Measurements from ENCODE around the gene PFAS. TPM values are rescaled to one million over a fixed set of nuclear protein-coding genes. Genes with fewer than 3 reads are reported as not detected.

PFAS gene
- total RNA-seq, 2 experiments from 2014 or later: 47.2 to 56.8 TPM

GRCh38 chr17:8312726-8313600 is 63.9 kb downstream of the PFAS start:
- POLR2A ChIA-PET: interaction anchor here (0.9 kb wide), 1 partner anchor 24 kb away, joined by 3 read pairs; the partner anchor contains the start of gene RANGRF
- ATAC-seq (ENCODE audit: low read depth) (no peak), DNase-seq (no peak)
- Mint-ChIP-seq H3K4me3 (no peak overlapping the region), H3K36me3 (no peaks in the 10 kb centered on the region), H3K27me3 (peaks cover 6% of the 10 kb centered on the region), H3K4me1 (no peaks in the 10 kb centered on the region), H3K27ac (no peak overlapping the region), H3K9me3 (no peaks in the 10 kb centered on the region)

DNA sequence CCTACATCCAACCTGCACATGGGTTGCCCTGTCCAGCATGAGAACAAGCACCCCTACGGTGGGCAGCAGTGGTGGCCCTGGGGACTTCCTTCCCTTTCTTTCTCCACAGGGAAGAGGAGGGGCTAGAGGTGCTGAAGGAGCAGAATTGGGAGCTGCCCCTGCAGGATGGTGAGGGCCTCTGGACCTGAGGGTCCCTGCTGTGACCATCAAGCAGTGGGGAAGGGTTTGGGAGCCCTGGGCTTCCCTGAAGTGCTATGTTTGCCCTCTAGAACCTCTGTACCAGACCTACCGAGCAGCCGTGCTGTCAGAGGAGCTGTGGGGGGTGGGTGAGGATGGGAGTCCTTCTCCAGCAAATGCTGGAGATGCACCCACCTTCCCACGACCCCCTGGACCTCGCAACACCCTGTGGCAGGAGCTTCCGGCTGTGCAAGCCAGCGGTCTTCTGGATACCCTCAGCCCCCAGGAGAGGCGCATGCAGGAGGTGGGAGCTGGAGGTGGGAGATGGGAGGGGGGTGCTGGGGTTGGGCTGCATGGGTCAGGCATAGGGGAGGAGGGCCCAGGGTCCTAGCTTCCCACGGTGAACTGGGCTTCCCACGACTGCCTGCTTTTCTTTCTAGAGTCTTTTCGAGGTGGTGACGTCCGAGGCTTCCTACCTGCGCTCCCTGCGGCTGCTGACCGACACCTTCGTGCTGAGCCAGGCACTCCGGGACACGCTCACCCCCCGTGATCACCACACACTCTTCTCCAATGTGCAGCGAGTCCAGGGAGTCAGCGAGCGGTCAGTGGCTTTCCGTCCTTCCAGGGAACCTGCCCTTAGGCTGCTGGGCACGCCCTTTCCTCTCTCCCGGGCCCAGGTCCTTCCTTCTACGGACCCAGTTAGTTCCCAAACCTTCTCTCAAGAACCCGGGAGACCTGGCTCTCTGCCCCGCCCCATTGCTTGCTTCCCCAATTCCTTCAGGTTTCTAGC is 66.0 kb downstream of the PFAS start:
- no peak overlapping the region for H3K4me3 Mint-ChIP-seq
- POLR2A ChIA-PET: no interaction called here
- peaks cover 5% of the 10 kb centered on the region for H3K27me3 Mint-ChIP-seq
- H3K9me3 Mint-ChIP-seq: no peaks in the 10 kb centered on the region
- no peaks in the 10 kb centered on the region for H3K4me1 Mint-ChIP-seq
- no peaks in the 10 kb centered on the region for H3K36me3 Mint-ChIP-seq
- ATAC-seq (ENCODE audit: low read depth): no peak
- no peak for DNase-seq
- no peak overlapping the region for H3K27ac Mint-ChIP-seq

DNA sequence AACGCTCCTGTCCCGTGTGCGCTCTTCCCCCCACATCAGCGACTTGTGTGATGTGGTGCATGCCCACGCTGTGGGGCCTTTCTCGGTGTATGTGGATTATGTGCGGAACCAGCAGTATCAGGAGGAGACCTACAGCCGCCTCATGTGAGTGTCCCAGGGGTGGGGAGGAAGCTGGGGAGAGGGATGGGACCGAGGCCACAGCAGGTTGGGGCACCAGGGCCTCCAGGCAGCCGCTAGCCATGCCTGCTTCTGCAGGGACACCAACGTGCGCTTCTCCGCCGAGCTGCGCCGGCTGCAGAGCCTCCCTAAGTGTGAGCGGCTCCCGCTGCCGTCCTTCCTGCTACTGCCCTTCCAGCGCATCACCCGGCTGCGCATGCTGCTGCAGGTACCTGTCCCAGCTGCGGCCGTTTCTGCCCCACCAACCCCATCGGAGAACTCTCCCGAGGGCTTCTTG is 66.7 kb downstream of the PFAS start:
- Mint-ChIP-seq H3K27me3 (peaks cover 6% of the 10 kb centered on the region), H3K36me3 (no peaks in the 10 kb centered on the region), H3K9me3 (no peaks in the 10 kb centered on the region), H3K4me1 (no peaks in the 10 kb centered on the region), H3K4me3 (no peak overlapping the region), H3K27ac (no peak overlapping the region)
- DNase-seq (no peak), ATAC-seq (ENCODE audit: low read depth) (no peak)
- POLR2A ChIA-PET: interaction anchor here (1.2 kb wide), 1 partner anchor 21 kb away, joined by 3 read pairs; the partner anchor contains the start of gene SLC25A35

DNA sequence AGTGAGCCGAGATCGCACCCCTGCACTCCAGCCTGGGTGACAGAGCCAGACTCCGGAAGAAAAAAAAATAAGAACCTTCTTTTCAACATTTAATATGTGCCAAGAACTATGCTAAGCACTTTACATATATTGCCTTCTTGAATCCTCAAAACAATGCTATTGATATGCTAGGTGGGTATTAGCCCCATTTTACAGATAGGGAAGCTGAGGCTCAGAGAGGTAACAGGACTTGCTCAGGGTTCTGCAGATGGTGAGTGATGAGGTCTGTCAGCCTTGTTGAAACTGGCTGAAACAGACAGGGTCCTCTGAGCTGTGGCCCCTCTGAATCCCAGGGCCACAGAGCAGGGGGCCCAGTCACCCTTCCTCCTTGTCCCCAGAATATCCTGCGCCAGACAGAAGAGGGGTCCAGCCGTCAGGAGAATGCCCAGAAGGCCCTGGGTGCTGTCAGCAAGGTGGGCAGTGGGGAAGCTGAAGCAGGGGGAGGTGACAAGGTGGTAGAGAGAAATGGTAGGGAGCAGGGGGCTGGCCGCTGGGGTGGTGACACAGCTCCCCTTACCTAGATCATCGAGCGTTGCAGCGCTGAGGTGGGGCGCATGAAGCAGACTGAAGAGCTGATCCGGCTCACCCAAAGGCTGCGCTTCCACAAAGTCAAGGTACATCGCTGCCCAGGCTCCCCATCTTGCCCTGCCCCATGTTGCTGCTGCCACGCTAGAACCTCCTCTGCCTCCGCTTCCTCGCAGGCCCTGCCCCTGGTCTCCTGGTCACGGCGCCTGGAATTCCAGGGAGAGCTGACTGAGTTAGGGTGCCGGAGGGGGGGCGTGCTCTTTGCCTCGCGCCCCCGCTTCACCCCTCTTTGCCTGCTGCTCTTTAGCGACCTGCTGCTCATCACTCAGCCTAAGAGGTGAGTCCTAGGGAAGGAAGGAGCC is 69.2 kb downstream of the PFAS start:
- no peaks in the 10 kb centered on the region for H3K36me3 Mint-ChIP-seq
- no peak overlapping the region for H3K4me3 Mint-ChIP-seq
- POLR2A ChIA-PET: no interaction called here
- DNase-seq (no peak), ATAC-seq (ENCODE audit: low read depth) (no peak)
- H3K4me1 Mint-ChIP-seq: no peaks in the 10 kb centered on the region
- peaks cover 6% of the 10 kb centered on the region for H3K27me3 Mint-ChIP-seq
- H3K27ac Mint-ChIP-seq: no peak overlapping the region
- no peaks in the 10 kb centered on the region for H3K9me3 Mint-ChIP-seq

Other genes with a start within 250 kb of the PFAS start
- gene GUCY2D, start 246.7 kb upstream of the PFAS start, total RNA-seq: not detected
- not detected for gene ALOX15B, start 210.2 kb upstream of the PFAS start, total RNA-seq
- gene ALOX12B, start 161.6 kb upstream of the PFAS start, total RNA-seq: under 1 TPM; 0.65 to 0.97 TPM
- not detected for gene ALOXE3, start 130.8 kb upstream of the PFAS start, total RNA-seq
- under 1 TPM; 0.23 to 0.75 TPM for gene HES7, start 125.2 kb upstream of the PFAS start, total RNA-seq
- 10 to 100 TPM; 52.7 to 53.6 TPM for gene PER1, start 96.9 kb upstream of the PFAS start, total RNA-seq
- gene VAMP2, start 86.3 kb upstream of the PFAS start, total RNA-seq: 100 to 1,000 TPM; 116 to 118 TPM
- gene TMEM107, start 72.9 kb upstream of the PFAS start, total RNA-seq: 10 to 100 TPM; 39.5 to 46.4 TPM
- 10 to 100 TPM; 15.7 to 16.5 TPM for gene BORCS6, start 59.1 kb upstream of the PFAS start, total RNA-seq
- gene AURKB, start 38.7 kb upstream of the PFAS start, total RNA-seq: 100 to 1,000 TPM; 128 to 152 TPM
- gene CTC1, start 1.2 kb upstream of the PFAS start, total RNA-seq: 100 to 1,000 TPM; 129 to 130 TPM
- gene RANGRF, start 39.4 kb downstream of the PFAS start, total RNA-seq: 10 to 100 TPM; 43.6 to 44.9 TPM
- gene SLC25A35, start 46.1 kb downstream of the PFAS start, total RNA-seq: 1 to 10 TPM; 7.4 to 9.1 TPM
- not detected for gene ARHGEF15, start 61.0 kb downstream of the PFAS start, total RNA-seq
- gene ODF4, start 90.6 kb downstream of the PFAS start, total RNA-seq: not detected
- 1,000 to 10,000 TPM; 1,984 to 2,045 TPM for gene RPL26, start 133.9 kb downstream of the PFAS start, total RNA-seq
- under 1 TPM; 0.30 to 0.31 TPM for gene RNF222, start 148.5 kb downstream of the PFAS start, total RNA-seq
- gene NDEL1, start 186.6 kb downstream of the PFAS start, total RNA-seq: 10 to 100 TPM; 68.4 to 79.0 TPM